ENCODE measurements around the gene TMEM163.

DNA sequence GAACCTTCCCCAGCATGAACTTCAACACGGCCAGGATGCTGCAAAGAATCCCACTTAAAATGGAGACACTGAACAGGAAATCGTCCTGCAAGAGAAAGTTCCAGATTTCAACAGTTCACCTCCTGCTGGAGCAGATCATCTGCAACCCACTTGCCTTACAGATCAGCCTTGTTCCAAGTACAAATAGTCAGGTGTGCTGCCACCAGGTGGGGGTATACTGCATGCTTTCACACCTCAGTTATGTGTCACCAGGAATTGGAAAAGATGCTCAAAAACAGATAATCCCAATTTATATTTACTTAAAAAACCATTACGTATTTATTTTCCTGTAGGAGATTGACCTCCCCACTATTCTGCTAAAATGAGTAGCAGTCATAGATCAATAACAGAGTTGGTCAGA is 252.7 kb downstream of the TMEM163 start:
- TF ChIP-seq, protein P1, sequence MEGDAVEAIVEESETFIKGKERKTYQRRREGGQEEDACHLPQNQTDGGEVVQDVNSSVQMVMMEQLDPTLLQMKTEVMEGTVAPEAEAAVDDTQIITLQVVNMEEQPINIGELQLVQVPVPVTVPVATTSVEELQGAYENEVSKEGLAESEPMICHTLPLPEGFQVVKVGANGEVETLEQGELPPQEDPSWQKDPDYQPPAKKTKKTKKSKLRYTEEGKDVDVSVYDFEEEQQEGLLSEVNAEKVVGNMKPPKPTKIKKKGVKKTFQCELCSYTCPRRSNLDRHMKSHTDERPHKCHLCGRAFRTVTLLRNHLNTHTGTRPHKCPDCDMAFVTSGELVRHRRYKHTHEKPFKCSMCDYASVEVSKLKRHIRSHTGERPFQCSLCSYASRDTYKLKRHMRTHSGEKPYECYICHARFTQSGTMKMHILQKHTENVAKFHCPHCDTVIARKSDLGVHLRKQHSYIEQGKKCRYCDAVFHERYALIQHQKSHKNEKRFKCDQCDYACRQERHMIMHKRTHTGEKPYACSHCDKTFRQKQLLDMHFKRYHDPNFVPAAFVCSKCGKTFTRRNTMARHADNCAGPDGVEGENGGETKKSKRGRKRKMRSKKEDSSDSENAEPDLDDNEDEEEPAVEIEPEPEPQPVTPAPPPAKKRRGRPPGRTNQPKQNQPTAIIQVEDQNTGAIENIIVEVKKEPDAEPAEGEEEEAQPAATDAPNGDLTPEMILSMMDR (IDR thresholded peaks at IDR 0.05; ENCODE audit: poor library complexity) = peak; percentile 50
- TF ChIP-seq EZH2 (IDR thresholded peaks at IDR 0.05; ENCODE audit: borderline replicate concordance) (no peak), EZH2phosphoT487 (IDR thresholded peaks at IDR 0.05; ENCODE audit: low read depth, severe bottlenecking, unreplicated experiment) (no peak)

Measured in hepatocyte (in vitro differentiated cells).